ENCODE measurements around the gene DPH7.
A peak's percentile ranks its signal among the peaks of the same experiment; 100 is the strongest.
"Not testable (repeated sequence)": the region's sequence is repeated elsewhere in the genome, so short reads cannot be mapped to it uniquely, and the experiment has no call there.

DPH7 gene

DNA sequence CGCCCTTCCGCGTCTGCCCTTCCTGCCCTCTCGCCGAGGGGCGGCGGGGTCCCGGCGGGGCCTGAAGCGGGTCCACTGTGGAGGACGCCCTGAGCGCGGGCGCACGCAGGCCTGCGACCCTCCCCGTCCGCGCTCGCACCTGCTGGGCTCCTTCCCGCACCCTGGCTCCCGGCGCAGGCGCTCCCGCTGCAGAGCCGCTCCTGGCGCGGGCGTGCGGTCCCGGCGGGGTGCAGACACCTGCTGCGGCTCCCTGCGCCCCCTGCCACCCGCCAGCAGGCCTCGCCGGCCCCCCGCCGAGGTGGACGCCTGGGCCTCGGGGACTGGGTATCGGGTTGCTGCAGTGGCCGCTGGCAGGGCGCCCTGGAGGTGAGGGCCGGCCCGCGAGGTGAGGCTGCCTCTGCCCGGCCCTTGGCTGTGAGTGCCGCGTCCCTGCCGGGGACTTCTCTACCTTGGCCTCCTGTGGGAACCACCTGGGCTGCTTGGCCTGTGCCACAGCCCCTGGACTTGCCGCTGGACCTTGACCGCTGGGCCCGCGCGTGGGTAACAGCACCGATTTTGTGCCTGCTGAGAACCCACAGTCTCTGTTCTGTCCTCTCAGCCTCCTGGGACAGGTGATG lies 27.4 kb upstream of the DPH7 start:
- DNase-seq: no peak

DNA sequence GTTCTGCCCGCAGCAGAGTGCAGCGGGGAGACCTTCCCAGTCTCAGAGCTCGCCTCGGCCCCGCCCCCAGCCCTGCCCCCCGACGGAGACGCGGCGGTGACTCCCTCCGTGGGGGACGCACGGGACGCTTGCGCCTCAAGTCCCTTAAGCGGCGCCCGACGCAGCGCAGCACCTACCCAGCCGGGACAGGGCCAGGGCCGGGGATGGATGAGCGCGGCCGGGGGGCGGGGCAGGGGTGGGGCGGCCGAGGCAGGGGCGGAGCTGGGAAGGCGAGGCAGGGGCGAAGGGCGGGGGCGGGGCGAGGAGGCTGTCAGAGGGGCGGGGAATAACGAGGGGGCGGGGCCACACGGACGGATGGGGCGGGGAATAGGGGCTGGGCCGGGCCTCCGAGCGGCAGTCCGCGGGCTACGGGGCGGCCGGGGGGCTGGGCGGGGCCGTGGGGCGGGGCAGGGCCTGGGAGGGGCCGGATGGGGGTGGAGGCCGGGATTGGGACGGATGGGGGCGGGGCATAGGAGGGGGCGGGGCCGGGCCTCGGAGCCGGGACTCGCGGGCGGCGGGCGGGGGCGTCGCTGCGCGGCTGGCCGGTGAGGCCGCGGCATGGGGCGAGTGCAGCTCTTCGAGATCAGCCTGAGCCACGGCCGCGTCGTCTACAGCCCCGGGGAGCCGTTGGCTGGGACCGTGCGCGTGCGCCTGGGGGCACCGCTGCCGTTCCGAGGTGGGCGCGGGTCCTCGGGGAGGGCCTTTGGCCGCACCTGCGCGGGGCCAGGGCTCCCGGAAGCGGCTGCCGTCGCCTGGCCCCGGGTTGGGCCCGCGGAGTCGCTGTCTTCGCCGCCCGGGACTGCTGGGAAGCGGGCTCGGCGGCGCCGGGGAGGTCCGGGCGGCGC lies 26.6 kb upstream of the DPH7 start, which contains the start of gene ARRDC1:
Gene ARRDC1 (plus strand): TSS at position 566 of the 884 bp plus-strand sequence. CDS start 32 bp downstream, at position 598.
- DNase-seq: peak; percentile 33

DNA sequence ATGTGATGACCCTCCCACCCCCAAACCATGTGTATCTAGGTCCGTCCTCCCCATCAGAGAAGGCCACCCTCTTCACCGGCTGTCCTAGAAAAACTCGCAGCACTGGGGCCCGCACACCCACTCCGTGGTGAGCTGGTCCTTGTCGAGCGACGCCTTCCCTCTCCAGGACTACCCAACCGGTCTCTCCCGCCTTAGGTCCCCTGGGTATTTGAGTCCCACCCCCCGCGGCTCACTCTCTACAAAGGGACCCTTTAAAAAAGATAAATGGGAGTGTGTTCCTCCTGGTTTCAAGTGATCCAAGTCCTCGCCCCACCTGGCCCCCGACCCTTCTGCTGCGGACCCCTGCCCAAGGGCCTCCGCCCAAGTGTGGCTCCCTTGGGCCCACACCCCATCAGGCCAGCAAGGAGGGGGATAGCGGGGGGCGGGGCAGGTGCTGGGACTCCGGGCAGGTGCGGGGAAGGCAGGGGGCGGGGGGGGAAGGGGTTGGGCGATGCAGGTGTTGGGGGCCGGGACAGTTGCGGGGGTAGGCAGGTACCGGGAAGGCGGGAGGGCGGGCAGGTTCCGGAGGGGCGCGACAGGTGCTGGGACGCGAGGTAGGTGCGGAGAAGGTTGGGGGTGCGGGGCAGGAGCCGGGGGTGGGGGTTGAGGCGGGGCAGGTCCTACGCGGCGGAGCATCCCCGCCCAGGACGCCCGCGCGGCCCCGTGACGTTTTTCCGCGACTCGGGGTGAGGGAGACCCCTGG lies 25.8 kb upstream of the DPH7 start:
- no peak for DNase-seq

DNA sequence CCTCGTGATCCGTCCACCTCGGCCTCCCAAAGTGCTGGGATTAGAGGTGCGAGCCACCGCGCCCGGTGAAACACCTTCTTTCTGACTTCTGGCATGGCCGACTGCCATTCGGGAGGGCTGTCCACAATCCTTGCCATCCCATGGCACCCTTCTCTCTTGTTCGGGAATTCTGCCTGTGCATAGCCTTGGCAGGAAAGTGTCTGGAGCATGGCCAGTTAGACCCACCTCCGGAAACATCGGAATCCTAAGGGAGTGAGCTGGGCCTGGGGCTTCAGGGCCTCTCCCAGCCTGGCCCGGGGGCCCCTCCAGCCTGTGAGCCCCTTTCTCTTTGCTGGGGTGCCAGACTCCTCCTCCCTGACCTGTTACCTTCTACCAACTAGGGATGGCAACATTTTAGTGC lies 25.2 kb upstream of the DPH7 start:
- DNase-seq: no peak

DNA sequence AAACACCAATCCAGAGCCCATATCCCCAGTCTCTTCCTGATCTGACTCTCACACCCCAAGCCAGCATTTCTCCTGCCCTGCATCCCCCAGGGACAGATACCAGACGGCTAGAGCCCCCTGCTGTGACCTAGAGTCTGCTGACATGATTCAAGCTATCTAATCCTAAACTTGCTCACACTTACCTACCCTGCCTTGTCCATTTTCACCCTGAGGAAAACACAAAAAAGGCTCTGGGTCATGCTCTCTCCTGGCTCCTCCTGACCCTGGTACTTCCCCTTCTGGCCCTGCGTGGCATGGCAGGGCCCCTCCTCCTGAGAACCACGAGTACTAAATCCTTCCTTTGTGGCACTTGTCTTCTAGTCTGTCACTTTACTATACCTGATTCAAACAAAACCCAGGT lies 23.9 kb upstream of the DPH7 start:
- DNase-seq: no peak

DNA sequence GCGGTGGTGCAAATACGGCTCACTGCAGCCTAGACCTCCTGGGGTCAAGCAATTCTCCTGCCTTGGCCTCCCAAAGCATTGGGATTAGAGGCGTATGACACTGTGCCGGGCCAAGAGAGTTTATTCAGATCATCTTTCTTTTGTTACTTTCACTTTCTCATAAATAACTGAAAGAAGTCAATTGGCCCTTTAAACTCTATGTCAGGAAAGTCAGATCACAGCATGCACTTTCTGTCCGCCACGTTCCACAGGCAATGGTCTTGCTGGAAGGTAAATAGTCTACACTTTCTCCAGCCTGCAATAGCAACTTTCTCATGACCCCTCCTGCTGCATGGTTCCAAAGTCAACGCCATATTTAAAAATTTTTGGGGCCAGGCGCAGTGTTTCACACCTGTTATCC lies 20.2 kb upstream of the DPH7 start:
- DNase-seq: no peak

DNA sequence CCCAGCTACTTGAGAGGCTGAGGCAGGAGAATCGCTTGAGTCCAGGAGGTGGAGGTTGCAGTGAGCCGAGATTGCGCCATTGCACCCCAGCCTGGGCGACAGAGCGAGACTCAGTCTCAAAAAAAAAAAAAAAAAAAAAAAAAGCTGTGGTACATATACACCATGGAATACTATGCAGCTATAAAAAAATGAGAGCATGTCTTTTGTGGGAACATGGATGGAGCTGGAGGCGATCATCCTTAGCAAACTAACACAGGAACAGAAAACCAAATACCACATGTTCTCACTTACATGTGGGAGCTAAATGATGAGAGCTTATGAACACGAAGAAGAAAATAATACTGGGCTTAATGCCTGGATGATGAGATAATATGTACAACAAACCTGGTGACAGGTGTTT lies 17.9 kb upstream of the DPH7 start:
- DNase-seq: not testable (repeated sequence)

DNA sequence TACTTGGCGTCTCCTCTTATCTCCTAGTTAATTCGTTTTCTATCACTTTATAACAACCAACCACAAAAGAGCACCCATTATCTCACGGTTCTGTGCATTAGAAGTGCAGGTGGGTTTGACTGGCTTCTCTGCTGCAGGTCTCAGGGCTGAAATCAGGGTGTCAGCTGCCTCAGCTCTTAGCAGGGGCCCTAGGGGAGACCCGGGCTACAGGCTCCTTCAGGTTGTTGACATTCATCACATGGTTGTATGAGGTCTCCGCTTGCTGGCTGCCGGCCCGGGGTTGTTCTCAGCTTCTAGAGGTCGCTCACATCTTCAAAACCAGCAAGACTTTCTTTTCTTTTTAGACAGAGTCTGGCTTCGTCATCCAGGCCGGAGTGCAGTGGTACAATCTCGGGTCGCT lies 14.5 kb upstream of the DPH7 start:
- no peak for DNase-seq

DNA sequence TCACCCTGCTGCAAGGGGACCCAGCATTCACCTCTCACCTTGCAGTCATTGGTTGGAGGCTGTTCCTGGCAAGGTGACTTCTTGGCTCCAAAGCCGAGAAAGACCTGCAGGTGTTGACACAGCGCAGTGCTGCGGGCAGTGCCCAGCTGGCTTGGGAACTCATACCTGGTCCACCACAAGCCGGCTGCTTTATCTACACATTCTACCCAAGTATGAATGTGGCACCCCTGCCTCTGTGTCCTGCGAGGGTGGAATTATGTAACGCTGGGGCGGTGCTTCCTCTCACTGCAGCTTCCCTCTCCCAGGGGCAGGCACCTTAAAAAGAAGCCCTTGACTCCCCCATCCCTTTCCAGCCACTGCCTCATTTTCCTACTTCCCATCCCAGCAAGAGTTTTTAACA lies 14.0 kb upstream of the DPH7 start:
- no peak for DNase-seq

DNA sequence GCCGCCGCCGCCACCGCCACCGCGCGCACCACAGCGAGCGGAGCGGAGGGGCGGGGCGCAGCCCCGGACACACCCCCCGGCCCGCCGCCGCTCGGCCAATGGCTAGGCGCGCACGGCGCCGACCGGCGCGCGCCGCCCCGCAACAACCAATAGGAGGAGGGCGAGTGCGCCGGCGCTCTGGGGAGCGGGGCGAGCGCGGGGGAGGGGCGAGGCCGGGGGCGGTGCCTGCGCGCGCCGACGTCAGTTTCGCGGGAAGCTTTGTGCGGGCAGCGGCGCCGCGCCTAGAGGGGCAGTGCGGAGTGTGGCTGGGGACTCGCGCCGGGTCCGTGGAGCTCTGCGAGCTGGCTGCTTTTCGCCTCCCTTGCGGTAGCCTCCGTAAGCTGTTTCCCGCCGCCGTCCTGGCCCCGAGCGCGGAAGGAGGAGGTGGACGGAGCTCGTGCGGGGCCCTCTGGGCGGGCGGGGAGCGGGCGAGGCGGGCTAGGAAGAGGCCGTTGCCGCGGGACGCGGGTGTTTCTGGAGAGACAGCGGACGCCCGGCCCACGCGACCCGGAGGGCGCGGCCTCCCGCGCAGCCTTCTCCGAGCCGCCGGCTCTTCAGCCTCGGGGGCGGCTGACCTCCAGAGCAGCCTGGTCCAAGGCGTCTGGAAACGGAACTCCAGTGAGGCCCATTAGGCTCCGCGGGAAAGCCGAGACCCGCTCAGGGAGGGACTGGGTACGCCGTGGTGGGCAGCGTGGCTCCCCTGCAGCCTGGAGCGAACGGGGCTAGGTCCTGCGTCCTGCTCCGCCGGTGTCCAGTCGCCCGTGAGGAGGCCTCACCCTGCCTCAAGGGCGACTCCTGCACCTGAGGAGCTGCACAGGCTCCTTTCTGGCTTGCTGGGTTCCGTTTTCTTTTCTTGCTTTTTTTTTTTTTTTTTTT lies 12.0 kb upstream of the DPH7 start, which contains the start of gene ZMYND19:
Gene ZMYND19 (minus strand): TSS at position 44 of the 915 bp plus-strand sequence. CDS start 249 bp downstream, outside the sequence.
- peak; percentile 28 for DNase-seq

DNA sequence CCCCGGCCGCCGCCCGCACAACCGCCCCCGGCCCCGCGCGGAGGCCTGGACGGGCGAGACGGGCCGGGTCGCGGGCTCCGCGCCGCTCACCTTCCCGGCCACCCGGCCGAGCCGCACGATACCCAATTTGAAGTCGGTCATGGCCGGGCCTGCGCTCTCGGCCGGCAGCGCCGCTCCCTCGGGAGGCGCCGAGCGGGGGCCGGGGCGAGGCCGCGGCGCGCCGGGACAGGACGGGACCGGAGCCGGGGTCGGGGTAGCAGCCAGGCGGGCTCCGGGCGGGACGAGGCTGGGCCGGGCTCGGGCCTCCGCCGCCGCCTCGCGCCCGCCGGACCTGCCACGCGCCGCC lies 11.4 kb upstream of the DPH7 start:
- no peak for DNase-seq

DNA sequence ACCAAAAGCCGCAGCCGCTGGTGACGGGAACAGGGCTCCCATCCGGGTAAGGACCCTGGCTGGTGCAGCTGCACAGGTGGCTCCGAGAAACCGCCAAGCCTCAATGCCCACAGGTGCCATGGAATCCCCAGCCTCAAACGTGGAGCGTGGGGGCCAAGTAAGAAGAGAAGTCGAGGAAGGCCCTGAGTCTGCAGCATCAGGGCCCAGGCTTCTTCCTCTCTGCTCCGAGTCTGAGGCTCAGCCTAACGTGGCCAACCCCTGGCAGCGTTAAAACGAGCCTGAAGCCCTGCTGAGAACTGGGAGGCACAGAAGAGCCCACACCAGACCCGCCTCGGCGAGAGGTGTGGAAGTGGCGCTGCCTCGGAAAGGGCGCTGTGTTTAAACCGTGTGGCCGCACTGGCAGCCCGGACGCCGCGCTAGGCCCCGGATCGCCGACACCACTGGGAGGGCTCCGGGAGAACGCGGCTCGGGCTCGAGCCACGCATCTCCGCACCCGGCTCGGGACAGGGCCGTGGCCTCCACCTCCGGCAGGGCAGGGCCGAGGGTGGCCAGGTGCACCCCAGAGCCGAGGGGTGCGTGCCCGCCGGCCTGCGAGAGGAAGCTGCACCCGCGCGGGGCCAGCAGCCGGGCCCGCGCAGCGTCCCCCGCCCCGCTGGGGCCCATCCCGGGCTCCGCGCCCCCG lies 10.9 kb upstream of the DPH7 start:
- DNase-seq: no peak

DNA sequence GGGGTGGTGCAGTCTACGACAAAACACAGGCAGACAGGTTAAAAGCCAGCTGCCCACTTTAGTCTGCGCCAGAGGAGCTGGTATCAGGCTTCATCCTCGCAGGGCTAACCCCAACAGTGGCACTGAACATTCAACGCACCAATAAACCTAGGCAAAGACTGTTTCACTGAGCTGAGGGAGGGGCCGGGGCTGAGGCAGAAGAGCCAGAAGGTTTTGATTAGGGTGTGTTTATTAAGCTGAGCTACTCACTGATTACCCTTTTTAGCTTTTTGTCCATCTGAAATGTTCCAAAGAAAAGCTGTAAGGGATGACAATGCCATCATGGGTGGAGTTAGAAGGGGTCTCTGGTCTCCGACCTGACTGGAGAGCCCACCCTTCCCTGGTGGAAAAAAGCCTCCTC lies 10.2 kb upstream of the DPH7 start:
- DNase-seq: no peak

DNA sequence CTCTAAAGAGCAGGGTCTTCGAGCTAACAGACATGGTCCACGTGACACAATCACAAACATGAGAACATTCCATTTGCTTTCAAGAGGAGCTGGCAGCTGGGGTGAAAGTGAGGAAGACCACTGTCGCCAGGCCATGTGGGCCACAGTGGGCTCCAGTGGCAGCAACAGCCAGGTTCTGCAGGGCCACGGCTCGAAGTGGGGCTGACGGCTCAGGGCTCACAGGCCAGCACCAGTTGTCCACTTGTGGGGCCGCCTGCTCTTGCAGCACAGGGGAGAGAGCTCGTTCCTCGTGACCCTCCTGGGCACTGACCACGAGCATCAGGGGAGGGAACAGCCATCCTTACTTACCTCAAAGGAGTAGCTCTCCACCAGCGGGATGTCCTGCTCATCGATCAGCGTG lies 9.6 kb upstream of the DPH7 start:
- no peak for DNase-seq

DNA sequence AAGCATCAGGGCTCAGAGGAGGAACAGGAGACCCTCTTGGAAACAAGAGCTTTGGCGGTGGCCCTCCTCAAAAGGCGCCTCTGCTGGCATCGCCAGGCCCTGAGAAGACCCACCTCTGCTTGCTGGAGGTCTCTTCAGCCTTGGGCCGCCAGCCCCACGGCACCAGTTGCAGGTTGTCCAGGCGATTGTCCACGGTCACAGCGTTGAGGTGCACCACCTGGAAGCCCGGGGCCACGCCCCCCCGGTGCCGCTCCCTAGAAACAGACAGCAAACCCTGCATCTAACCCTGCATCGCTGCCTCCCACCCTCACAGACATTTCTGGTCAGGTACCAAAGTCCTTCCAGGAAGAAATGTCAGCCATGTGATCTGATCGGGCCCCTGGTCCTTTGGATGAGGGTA lies 8.1 kb upstream of the DPH7 start:
- DNase-seq: no peak

DNA sequence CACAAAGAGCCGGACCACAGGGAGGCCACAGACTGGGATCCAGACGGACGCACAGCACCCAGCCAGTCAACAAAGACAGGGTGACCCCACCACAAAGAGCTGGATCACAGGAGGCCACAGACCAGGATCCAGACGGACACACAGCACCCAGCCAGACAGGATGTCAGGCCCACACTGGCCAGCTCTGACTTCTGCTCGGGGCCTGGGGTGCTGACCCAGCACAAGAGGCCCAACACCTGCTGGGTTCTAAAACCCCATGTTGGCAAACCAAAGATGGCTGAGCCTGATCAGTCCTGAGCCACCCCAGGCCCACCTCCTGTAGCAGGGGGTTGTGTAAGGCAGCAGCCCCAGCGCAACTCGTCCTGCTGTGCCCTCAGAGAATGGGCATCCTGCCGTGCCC lies 5.2 kb upstream of the DPH7 start:
- DNase-seq: no peak

DNA sequence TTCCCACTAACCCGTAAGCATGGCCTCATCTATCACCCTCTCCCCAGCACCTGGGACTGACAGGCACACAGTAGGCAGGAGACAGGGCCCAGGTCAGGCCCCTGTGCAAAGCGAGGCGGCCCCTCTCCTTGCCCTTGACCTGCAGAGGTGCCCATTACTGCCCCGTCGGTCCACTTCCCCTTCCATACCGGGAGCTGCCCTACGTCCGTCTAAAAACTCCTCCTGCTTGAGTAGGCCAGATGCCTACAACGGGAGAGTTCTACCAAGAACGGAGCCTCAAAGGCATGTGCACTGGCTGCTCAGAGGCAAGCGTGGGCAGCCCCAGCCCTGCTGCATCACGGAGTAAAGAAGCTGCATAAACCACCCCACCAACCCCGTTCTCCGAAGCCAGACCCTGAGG lies 4.6 kb upstream of the DPH7 start:
- no peak for DNase-seq

DNA sequence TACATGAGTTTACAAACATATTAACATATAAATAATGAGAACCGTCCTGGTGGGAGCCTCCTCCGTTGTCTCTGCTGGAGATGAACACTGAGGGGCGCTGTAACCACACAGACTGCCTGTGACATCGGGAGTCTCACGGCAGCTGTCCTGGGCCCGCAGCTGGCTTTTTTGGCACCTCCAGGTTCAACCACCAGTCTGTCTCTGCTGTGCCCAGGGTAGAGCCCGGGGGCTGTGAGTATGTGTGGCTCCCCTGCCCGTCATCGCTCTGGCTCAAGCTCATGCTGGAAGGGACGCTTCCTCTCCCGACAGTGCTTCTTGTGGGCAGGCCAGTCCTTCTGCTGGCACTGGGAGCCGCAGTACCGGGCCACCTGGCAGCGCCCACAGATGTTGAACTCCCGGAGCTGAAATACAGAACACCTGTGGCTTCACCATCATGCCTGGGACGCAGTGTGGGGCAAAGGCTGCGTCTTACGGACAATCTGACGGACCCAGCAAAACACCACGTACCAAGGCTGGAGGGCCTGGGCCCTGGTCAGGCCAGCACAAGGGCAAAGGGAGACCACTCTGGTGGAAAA lies 3.6 kb upstream of the DPH7 start:
- no peak for DNase-seq

DNA sequence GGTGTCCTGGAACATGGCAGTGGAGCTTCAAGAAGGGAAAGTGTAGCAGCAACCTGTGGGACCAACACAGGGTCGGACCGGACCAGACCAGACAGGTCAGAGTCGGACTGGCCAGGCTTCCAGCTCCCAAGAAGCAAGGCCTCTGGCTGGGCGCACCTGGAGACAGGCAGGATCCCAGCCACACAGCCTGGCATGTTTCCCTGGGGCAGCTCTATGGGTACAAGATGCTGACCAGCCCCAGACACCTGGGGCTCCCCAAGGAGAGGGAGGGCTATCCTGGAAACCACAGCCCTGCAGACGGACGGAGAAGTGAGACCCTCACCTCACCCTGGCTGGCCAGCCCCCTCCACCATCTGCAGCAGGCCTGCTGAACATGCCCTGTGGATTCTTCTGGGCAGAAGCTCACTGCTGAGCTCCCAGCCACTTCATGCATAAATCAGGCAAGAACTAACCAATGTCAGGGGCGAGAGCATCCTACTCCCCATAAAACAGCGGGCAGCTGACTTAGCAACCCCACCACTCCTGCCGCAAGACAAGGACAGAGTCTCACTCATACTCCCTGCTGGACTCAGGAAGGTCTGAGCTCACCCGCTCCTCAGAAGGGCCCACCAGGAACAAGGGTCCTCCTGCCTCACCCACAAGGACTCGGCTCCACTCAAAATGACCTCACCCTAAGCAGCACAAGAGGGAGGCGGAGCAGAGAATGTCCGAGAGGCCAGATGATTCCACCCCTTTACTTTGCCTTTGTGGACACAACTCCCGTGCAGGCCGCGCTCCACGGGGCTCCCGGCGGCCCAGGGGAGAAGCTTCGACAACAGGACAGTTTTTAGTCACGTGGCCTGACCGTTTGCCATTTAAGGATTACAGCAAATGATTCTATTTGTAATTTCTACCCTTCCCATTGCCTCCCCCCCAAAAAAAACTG lies 2.9 kb upstream of the DPH7 start:
- DNase-seq: no peak

DNA sequence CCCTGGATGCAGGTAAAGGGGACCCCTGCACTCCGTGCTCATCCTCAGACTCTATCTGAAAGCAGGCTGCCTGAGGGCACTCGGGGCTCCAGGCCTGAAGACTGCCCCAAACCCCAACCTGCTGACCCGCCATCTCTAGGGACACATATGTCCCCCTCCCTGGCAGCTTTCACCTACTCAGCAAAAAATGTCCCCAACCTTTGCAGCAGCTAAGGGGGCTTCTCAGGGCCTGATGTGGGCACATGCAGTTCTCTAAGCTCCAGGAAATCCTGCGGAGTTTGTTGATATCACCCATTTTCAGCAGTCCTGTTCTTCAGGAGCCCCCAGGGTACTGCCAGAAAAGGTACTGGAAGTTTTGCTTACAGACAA lies 2.2 kb upstream of the DPH7 start:
- no peak for DNase-seq
